DND-41 (cell line): Measurements from ENCODE around the gene TMED1.

Source experiments
- ATAC-seq: fragments of 200-7000 bp; cut with Tn5 transposase; 3 replicates; pipeline ENCODE4 v1.9.1; 2021; ENCODE audit warnings: low read depth; ENCODE audit not compliant: insufficient read depth
- DNase-seq: peaks from one replicate; pipeline ENCODE4 v3.0.0-alpha.2; 2020
- H2AFZ ChIP-seq: 2 replicates; pipeline ENCODE4 v1.6.0; 2012; ENCODE audit warnings: low read depth, low read length
- H3K27ac ChIP-seq: 2 replicates; pipeline ENCODE4 v1.5.1; 2012; ENCODE audit warnings: low read length, inconsistent platforms
- H3K27me3 ChIP-seq: fragments of 200-600 bp; sonication (generic); 2 replicates; pipeline ENCODE4 v1.6.0; 2012; ENCODE audit warnings: low read length, mild to moderate bottlenecking, inconsistent platforms; ENCODE audit not compliant: insufficient read depth, poor library complexity
- H3K36me3 ChIP-seq: 2 replicates; pipeline ENCODE4 v1.5.1; 2012; ENCODE audit warnings: low read length, inconsistent platforms; ENCODE audit not compliant: insufficient read depth
- H3K4me1 ChIP-seq: 2 replicates; pipeline ENCODE4 v1.5.1; 2012; ENCODE audit warnings: mild to moderate bottlenecking, low read length; ENCODE audit not compliant: insufficient read depth
- H3K4me2 ChIP-seq: 2 replicates; pipeline ENCODE4 v1.6.0; 2012; ENCODE audit warnings: mild to moderate bottlenecking, moderate library complexity, low read length, inconsistent platforms; ENCODE audit not compliant: insufficient read depth
- H3K4me3 ChIP-seq, 2 experiments: fragments of 200-600 bp in 1 of 2; shearing (Covaris generic) in 1 of 2; 2 replicates each; pipeline ENCODE4 v1.5.1; 2012 to 2016; ENCODE audit warnings: inconsistent platforms in 2 of 2, low read length in 2 of 2, mild to moderate bottlenecking in 2 of 2, low read depth in 1 of 2, moderate library complexity in 1 of 2
- H3K79me2 ChIP-seq: 2 replicates; pipeline ENCODE4 v1.6.0; 2012; ENCODE audit warnings: low read length, inconsistent platforms; ENCODE audit not compliant: insufficient read depth
- H3K9ac ChIP-seq: 2 replicates; pipeline ENCODE4 v1.6.0; 2012; ENCODE audit warnings: low read depth, mild to moderate bottlenecking, inconsistent platforms, low read length, moderate library complexity
- H3K9me3 ChIP-seq: 2 replicates; pipeline ENCODE4 v1.5.1; 2012; ENCODE audit warnings: low read length, moderate library complexity, mild to moderate bottlenecking, inconsistent platforms; ENCODE audit not compliant: insufficient read depth, severe bottlenecking
- H4K20me1 ChIP-seq: 2 replicates; pipeline ENCODE4 v1.6.0; 2012; ENCODE audit warnings: low read length; ENCODE audit not compliant: insufficient read depth
- CTCF ChIP-seq: IDR thresholded peaks from 2 replicates; pipeline ENCODE4 v1.5.1; 2012; ENCODE audit warnings: borderline replicate concordance, low read length, moderate library complexity, mild to moderate bottlenecking; ENCODE audit not compliant: poor library complexity, severe bottlenecking; ENCODE audit errors: extremely low read depth
- EZH2 ChIP-seq: IDR thresholded peaks from 3 replicates; pipeline ENCODE4 v1.6.1; 2012; ENCODE audit warnings: borderline replicate concordance, low read depth, mild to moderate bottlenecking, moderate library complexity, low read length, inconsistent platforms; ENCODE audit not compliant: severe bottlenecking

Gene TMED1

GRCh38 chr19:10802479-10802878, 33.5 kb downstream of the TMED1 start:
- no peaks in the 10 kb centered on the region for H3K27me3 ChIP-seq
- no peak for ATAC-seq

GRCh38 chr19:10800488-10800887, 35.5 kb downstream of the TMED1 start:
- Histone ChIP-seq H3K9me3 (no peaks in the 10 kb centered on the region), H3K4me2 (no peak overlapping the region), H2AFZ (no peak overlapping the region), H3K9ac (no peak overlapping the region), H3K79me2 (no peaks in the 10 kb centered on the region), H3K27me3 (no peaks in the 10 kb centered on the region), H3K4me3 (no peak overlapping the region), H3K36me3 (peaks cover 97% of the 10 kb centered on the region), H4K20me1 (0 out of 2 replicates have a peak, but pooled peaks cover 4% of the 10 kb centered on the region), H3K4me1 (no peaks in the 10 kb centered on the region), H3K27ac (no peak overlapping the region)
- DNase-seq (no peak), ATAC-seq (no peak)
- TF ChIP-seq EZH2 (no peak), CTCF (no peak)

More at GRCh38 chr19:10802479-10802878, 33.5 kb downstream of the TMED1 start:
- H3K79me2 ChIP-seq, result no peaks in the 10 kb centered on the region
- H3K9me3 ChIP-seq, result no peaks in the 10 kb centered on the region
- no peak overlapping the region for H3K9ac ChIP-seq
- no peak overlapping the region for H3K4me2 ChIP-seq
- peaks cover 3% of the 10 kb centered on the region; the same call in 1 of the 2 replicates for H4K20me1 ChIP-seq
- DNase-seq, result no peak
- peaks cover 84% of the 10 kb centered on the region for H3K36me3 ChIP-seq
- no peak overlapping the region for H3K27ac ChIP-seq
- no peak overlapping the region for H2AFZ ChIP-seq
- no peaks in the 10 kb centered on the region for H3K4me1 ChIP-seq
- no peak overlapping the region for H3K4me3 ChIP-seq
- TF ChIP-seq EZH2 (no peak), CTCF (no peak)

GRCh38 chr19:10797541-10798256, 38.3 kb downstream of the TMED1 start:
- TF ChIP-seq EZH2 (no peak), CTCF (no peak)
- Histone ChIP-seq H3K9me3 (no peaks in the 10 kb centered on the region), H3K4me3 (no peak overlapping the region), H4K20me1 (0 out of 2 replicates have a peak, but pooled peaks cover 4% of the 10 kb centered on the region), H3K36me3 (peaks cover 96% of the 10 kb centered on the region), H3K9ac (no peak overlapping the region), H3K79me2 (no peaks in the 10 kb centered on the region), H3K4me1 (no peaks in the 10 kb centered on the region), H3K27ac (no peak overlapping the region), H2AFZ (no peak overlapping the region), H3K4me2 (no peak overlapping the region), H3K27me3 (no peaks in the 10 kb centered on the region)
- no peak for ATAC-seq
- no peak for DNase-seq
